ENCODE measurements around the gene LRRC30. TPM values are rescaled to one million over a fixed set of nuclear protein-coding genes. Genes with fewer than 3 reads are reported as not detected.

The LRRC30 gene
- not detected for total RNA-seq
- polyA plus RNA-seq = not detected
- long read RNA-seq, donor 1 = 0 reads
- long read RNA-seq, donor 2 = 0 reads
- long read RNA-seq, donor 3 = 0 reads

DNA sequence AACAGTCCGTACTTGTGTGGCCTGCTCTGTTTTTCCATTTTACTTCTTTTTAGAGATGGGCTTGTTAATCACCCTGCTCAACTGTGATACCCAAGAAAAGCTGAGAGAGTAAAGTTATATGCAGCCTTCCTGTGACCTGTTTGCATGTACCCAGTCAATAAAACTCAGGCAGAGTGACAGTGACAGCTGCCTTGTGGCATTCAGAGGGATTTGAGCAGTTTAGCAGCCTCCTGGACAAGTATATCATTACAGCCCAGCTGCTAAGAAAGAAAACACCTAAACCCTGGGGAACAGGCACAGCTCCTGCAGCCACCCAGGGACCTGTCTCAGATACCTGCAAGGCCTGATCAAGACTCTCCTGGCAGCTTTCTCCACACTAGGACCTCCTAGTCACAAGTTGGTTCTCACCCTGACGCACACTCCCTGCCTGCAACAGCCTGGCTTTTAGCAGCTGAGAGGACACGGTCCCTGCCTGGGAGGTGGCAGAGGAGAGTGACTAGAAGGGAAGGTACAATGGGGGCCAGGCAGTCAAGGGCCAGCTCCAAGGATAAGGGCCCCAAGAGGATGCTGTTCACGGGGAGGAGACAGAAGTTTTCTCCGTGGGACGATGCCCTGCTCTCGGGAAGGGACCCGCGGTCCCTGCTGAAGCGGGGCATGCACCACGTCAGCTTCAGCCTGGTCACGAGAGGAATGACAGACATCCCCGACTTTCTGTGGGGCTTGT, at the start of gene LRRC30:
Gene LRRC30 (plus strand): TSS at position 464 of the 724 bp plus-strand sequence. CDS start 50 bp downstream, at position 514.
- Histone ChIP-seq H3K4me3 (no peak within 1 kb of the TSS), H3K27me3 (no peaks in the 10 kb centered on the region), H3K9me3 (no peaks in the 10 kb centered on the region), H3K36me3 (no peaks in the 10 kb centered on the region), H3K27ac (no peak within 1 kb of the TSS), H3K4me1 (ENCODE audit: insufficient read depth) (no peaks in the 10 kb centered on the region)
- intact Hi-C loops (cut with DNase I) = no loop called here
- DNase-seq = no peak
- 88 to 92% (median 91%) methylated on average over 13 of the region's 13 CpGs for WGBS, 3 donors
- no peak for TF ChIP-seq EP300 (IDR thresholded peaks at IDR 0.05)
- TF ChIP-seq POLR2A (IDR thresholded peaks at IDR 0.05) = no peak
- TF ChIP-seq, protein P1, sequence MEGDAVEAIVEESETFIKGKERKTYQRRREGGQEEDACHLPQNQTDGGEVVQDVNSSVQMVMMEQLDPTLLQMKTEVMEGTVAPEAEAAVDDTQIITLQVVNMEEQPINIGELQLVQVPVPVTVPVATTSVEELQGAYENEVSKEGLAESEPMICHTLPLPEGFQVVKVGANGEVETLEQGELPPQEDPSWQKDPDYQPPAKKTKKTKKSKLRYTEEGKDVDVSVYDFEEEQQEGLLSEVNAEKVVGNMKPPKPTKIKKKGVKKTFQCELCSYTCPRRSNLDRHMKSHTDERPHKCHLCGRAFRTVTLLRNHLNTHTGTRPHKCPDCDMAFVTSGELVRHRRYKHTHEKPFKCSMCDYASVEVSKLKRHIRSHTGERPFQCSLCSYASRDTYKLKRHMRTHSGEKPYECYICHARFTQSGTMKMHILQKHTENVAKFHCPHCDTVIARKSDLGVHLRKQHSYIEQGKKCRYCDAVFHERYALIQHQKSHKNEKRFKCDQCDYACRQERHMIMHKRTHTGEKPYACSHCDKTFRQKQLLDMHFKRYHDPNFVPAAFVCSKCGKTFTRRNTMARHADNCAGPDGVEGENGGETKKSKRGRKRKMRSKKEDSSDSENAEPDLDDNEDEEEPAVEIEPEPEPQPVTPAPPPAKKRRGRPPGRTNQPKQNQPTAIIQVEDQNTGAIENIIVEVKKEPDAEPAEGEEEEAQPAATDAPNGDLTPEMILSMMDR (IDR thresholded peaks at IDR 0.05) = no peak

DNA sequence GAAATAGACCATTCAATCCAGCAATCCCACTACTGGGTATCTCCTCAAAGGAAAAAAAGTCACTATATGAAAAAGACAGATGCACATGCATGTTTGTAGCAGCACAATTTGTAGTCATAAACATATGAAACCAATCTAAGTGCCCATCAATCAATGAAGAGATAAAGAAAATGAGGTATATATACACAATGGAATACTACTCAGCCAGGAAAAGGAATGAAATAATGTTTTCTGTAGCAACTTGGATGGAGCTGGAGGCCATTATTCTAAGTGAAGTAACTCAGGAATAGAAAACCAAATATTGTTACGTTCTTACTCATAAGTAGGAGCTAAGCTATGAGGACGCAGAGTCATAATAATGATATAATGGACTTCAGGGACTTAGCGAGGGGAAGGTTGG, 45.2 kb upstream of the LRRC30 start:
- 95 to 97% (median 96%) methylated on average over 3 of the region's 3 CpGs for WGBS, 3 donors
- intact Hi-C loops (cut with DNase I) = no loop called here

DNA sequence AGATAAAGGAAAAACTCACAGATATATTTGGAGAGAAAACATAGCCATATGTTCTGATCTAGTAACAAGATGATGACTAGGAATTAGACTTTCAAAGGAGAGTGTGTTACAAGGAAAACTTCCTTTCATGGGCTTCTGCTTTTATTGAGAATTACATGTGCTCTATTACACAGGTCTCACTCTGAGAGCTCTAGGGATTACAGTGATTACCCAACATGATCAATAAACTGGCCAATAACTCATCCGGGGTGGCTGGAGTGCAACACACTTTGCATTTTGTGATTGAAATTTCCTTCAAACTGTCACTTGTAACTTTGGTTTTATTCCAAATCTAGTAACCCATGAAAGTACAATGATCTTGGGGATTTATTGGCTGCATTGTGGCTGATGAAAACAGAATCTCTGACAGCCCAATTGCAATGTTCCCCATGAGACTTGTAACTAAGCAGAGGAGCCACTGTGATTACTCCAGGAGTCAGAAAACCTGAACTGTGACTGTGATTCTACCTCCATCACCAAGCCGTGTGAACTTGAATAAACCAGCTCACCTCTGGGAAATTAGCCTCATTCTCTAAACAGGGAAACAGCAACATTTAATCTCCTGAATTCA, 40.2 kb upstream of the LRRC30 start:
- Histone ChIP-seq H3K4me1 (ENCODE audit: insufficient read depth) (no peaks in the 10 kb centered on the region), H3K4me3 (no peak overlapping the region), H3K27ac (no peak overlapping the region), H3K27me3 (no peaks in the 10 kb centered on the region), H3K36me3 (no peaks in the 10 kb centered on the region), H3K9me3 (no peaks in the 10 kb centered on the region)
- TF ChIP-seq EP300 (IDR thresholded peaks at IDR 0.05) (no peak), POLR2A (IDR thresholded peaks at IDR 0.05) (no peak)
- TF ChIP-seq, protein P1 (IDR thresholded peaks at IDR 0.05) = no peak
- intact Hi-C loops (cut with DNase I) = no loop called here
- WGBS, 3 donors = 68 to 73% (median 72%) methylated on average over 2 of the region's 2 CpGs
- DNase-seq = no peak

More for the DNA sequence above, 45.2 kb upstream of the LRRC30 start:
- Histone ChIP-seq H3K4me3 (no peak overlapping the region), H3K27ac (no peak overlapping the region), H3K4me1 (ENCODE audit: insufficient read depth) (no peaks in the 10 kb centered on the region), H3K36me3 (no peaks in the 10 kb centered on the region), H3K9me3 (no peaks in the 10 kb centered on the region), H3K27me3 (no peaks in the 10 kb centered on the region)
- TF ChIP-seq POLR2A (IDR thresholded peaks at IDR 0.05) (no peak), EP300 (IDR thresholded peaks at IDR 0.05) (no peak)
- TF ChIP-seq, protein P1 (IDR thresholded peaks at IDR 0.05) = no peak
- DNase-seq = no peak

DNA sequence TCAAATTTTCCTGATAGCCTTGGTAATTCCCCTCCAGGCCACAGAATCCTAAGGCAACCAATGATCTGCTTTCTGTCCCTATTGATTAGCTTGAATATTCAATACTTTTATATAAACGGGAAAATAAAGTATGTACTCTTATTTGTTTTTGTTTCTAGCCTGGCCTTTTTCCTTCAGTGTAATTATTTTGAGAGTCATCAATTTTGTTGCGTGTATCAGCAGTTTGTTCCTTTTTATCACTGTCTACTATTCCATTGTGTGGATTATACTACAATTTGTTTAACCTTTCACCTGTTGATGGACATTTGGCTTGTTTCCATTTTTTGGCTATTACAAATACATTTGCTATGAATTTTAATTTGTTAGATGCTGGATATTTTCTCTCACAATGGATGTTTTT, 39.2 kb upstream of the LRRC30 start:
- Histone ChIP-seq H3K27ac (no peak overlapping the region), H3K4me1 (ENCODE audit: insufficient read depth) (no peaks in the 10 kb centered on the region), H3K9me3 (no peaks in the 10 kb centered on the region), H3K36me3 (no peaks in the 10 kb centered on the region), H3K27me3 (no peaks in the 10 kb centered on the region), H3K4me3 (no peak overlapping the region)
- no peak for DNase-seq
- intact Hi-C loops (cut with DNase I) = no loop called here
- TF ChIP-seq, protein P1 (IDR thresholded peaks at IDR 0.05) = no peak
- no peak for TF ChIP-seq POLR2A (IDR thresholded peaks at IDR 0.05)
- WGBS, 3 donors = 88 to 96% (median 91%) methylated on average over 2 of the region's 2 CpGs
